ENCODE data around the gene HTR4.

HTR4 gene

GRCh38 chr5:148465381-148466235 is 188.7 kb downstream of the HTR4 start:
- H3F3A ChIP-seq (ENCODE audit: low read depth): no peaks in the 10 kb centered on the region
- no peak for TF ChIP-seq EZH2phosphoT487 (IDR thresholded peaks at IDR 0.05; ENCODE audit: borderline replicate concordance)
- TF ChIP-seq, protein P1, sequence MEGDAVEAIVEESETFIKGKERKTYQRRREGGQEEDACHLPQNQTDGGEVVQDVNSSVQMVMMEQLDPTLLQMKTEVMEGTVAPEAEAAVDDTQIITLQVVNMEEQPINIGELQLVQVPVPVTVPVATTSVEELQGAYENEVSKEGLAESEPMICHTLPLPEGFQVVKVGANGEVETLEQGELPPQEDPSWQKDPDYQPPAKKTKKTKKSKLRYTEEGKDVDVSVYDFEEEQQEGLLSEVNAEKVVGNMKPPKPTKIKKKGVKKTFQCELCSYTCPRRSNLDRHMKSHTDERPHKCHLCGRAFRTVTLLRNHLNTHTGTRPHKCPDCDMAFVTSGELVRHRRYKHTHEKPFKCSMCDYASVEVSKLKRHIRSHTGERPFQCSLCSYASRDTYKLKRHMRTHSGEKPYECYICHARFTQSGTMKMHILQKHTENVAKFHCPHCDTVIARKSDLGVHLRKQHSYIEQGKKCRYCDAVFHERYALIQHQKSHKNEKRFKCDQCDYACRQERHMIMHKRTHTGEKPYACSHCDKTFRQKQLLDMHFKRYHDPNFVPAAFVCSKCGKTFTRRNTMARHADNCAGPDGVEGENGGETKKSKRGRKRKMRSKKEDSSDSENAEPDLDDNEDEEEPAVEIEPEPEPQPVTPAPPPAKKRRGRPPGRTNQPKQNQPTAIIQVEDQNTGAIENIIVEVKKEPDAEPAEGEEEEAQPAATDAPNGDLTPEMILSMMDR (conservative IDR thresholded peaks at IDR 0.05; ENCODE audit: low read length): no peak
- no peaks in the 10 kb centered on the region for H3K9me3 ChIP-seq (ENCODE audit: insufficient read depth, low read depth, low read length)
- H3K4me2 ChIP-seq (ENCODE audit: low read depth, low read length, poor library complexity, severe bottlenecking): no peak overlapping the region
- H2AFZ ChIP-seq (ENCODE audit: low read length): no peak overlapping the region
- no peak overlapping the region for H3K4me3 ChIP-seq (ENCODE audit: low read length, poor library complexity, severe bottlenecking)
- H3K9ac ChIP-seq (ENCODE audit: low read depth, low read length, poor library complexity, severe bottlenecking): no peak overlapping the region
- no peaks in the 10 kb centered on the region for H3K36me3 ChIP-seq (ENCODE audit: insufficient read depth, low read length)
- no peaks in the 10 kb centered on the region for H4K20me1 ChIP-seq (ENCODE audit: insufficient read depth, low read length, poor library complexity, severe bottlenecking)
- no peaks in the 10 kb centered on the region for H3K9me2 ChIP-seq (replicated peaks; ENCODE audit: low read depth, low read length)
- H3K27me3 ChIP-seq (ENCODE audit: insufficient read depth, low read length, poor library complexity, severe bottlenecking): no peaks in the 10 kb centered on the region
- H3K79me2 ChIP-seq (ENCODE audit: insufficient read depth, low read length): no peaks in the 10 kb centered on the region
- H3K4me1 ChIP-seq (ENCODE audit: insufficient read depth, low read length, poor library complexity, severe bottlenecking): no peaks in the 10 kb centered on the region

DNA sequence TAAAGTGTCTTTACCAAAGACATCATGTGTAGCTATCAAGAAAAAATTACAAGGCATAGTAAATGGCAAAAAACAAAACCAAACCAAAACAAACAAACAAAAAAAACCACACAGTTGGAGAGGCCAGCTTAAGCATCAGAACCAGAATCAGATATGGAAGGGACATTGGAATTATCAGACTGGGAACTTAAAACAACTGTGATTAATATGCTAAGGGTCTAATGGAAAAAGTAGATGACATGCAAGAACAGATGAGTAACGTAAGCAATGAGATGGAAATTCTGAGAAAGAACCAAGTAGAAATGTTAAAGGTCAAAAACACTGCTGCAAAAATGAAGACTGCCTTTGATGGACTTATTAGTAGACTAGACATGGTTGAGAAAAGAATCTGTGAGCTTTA is 194.7 kb downstream of the HTR4 start:
- Histone ChIP-seq H3K36me3 (ENCODE audit: insufficient read depth, low read length) (no peaks in the 10 kb centered on the region), H3K4me2 (ENCODE audit: low read depth, low read length, poor library complexity, severe bottlenecking) (no peak overlapping the region), H3K27me3 (ENCODE audit: insufficient read depth, low read length, poor library complexity, severe bottlenecking) (no peaks in the 10 kb centered on the region), H3K9me3 (ENCODE audit: insufficient read depth, low read depth, low read length) (no peaks in the 10 kb centered on the region), H3F3A (ENCODE audit: low read depth) (no peaks in the 10 kb centered on the region), H3K9me2 (replicated peaks; ENCODE audit: low read depth, low read length) (no peaks in the 10 kb centered on the region), H4K20me1 (ENCODE audit: insufficient read depth, low read length, poor library complexity, severe bottlenecking) (no peaks in the 10 kb centered on the region), H3K4me1 (ENCODE audit: insufficient read depth, low read length, poor library complexity, severe bottlenecking) (no peaks in the 10 kb centered on the region), H2AFZ (ENCODE audit: low read length) (no peak overlapping the region), H3K79me2 (ENCODE audit: insufficient read depth, low read length) (no peaks in the 10 kb centered on the region), H3K4me3 (ENCODE audit: low read length, poor library complexity, severe bottlenecking) (no peak overlapping the region), H3K9ac (ENCODE audit: low read depth, low read length, poor library complexity, severe bottlenecking) (no peak overlapping the region)
- TF ChIP-seq EZH2phosphoT487 (IDR thresholded peaks at IDR 0.05; ENCODE audit: borderline replicate concordance): no peak
- TF ChIP-seq, protein P1 (conservative IDR thresholded peaks at IDR 0.05; ENCODE audit: low read length): no peak

DNA sequence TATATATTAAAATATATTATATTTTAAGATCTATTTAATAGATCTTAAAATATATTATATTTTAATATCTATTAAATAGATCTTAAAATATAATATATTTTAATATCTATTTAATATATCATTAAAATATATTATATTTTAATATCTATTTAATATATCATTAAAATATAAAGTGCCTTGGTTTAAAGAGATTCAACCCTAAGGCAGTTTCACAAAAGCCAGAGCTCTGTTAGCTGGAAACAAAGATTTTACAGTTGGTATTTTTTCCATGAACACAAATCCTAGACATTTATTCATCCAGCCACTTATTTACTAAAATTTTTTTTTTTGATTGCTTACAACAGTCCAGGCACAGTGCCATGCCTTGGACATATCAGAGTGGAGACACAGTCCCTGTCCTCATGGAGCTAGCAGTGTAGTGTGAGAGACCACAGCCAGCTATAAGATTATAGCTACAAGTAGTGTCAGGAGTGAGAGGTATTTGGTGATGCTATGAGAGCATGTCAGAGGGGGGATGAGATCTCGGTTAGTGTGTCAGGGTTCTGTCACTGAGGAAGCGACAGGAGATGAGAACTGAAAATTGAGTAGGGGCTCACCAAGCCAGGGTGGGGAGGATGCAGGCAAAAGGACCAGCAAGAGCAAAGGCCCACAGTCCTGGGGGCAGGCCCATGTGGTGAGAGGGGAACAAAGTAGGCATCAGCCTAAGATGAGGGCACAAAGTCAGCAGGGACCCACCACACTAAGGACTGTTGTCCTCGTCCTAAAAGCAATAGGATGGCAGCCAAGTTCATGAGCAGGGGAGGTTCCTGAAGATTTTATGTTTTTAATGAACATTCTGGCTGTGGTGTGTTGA is 196.1 kb downstream of the HTR4 start:
- Histone ChIP-seq H3K9ac (ENCODE audit: low read depth, low read length, poor library complexity, severe bottlenecking) (no peak overlapping the region), H3K9me3 (ENCODE audit: insufficient read depth, low read depth, low read length) (no peaks in the 10 kb centered on the region), H3F3A (ENCODE audit: low read depth) (no peaks in the 10 kb centered on the region), H4K20me1 (ENCODE audit: insufficient read depth, low read length, poor library complexity, severe bottlenecking) (no peaks in the 10 kb centered on the region), H2AFZ (ENCODE audit: low read length) (no peak overlapping the region), H3K4me3 (ENCODE audit: low read length, poor library complexity, severe bottlenecking) (no peak overlapping the region), H3K79me2 (ENCODE audit: insufficient read depth, low read length) (no peaks in the 10 kb centered on the region), H3K4me2 (ENCODE audit: low read depth, low read length, poor library complexity, severe bottlenecking) (no peak overlapping the region), H3K36me3 (ENCODE audit: insufficient read depth, low read length) (no peaks in the 10 kb centered on the region), H3K4me1 (ENCODE audit: insufficient read depth, low read length, poor library complexity, severe bottlenecking) (no peaks in the 10 kb centered on the region), H3K27me3 (ENCODE audit: insufficient read depth, low read length, poor library complexity, severe bottlenecking) (no peaks in the 10 kb centered on the region), H3K9me2 (replicated peaks; ENCODE audit: low read depth, low read length) (no peaks in the 10 kb centered on the region)
- no peak for TF ChIP-seq EZH2phosphoT487 (IDR thresholded peaks at IDR 0.05; ENCODE audit: borderline replicate concordance)
- TF ChIP-seq, protein P1 (conservative IDR thresholded peaks at IDR 0.05; ENCODE audit: low read length): no peak
